ENCODE measurements around the gene ATF5. TPM values are rescaled to one million over a fixed set of nuclear protein-coding genes. Genes with fewer than 3 reads are reported as not detected.

Gene ATF5
- polyA plus RNA-seq, 5 donors: 20.8 to 38.5 (median 22.9) TPM

DNA sequence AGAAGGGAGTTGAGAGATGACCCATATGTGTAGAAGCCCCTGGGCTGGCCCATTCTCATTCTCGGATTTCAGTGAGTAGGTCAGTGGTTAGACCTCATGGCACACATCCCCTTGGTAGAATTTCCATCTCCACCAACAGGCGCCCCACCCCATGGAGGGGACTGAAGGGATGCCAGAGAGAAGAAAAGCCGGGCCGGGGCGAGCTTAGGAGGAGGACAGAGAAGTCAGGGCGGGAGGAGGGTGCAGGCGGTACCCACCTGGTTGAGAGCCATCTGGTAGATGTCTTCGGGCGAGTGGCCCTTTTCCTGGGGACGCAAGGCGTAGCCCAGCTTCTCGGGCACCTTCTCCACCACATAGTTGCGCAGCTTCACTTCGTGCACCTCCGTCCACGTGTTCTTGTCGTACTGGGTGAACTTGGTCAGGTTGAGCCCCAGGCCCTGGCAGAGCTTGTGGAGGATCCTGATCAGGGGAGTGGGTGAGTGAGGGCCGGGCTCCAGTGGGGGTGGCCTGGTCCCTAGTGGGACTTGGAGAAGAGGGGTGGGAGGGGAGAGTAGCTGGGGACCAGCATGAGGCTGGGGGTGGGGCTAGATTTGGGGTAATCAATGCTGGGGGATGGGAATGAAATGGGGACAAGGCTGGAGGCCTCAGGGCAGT is 34.9 kb upstream of the ATF5 start:
- DNase-seq: no peak

DNA sequence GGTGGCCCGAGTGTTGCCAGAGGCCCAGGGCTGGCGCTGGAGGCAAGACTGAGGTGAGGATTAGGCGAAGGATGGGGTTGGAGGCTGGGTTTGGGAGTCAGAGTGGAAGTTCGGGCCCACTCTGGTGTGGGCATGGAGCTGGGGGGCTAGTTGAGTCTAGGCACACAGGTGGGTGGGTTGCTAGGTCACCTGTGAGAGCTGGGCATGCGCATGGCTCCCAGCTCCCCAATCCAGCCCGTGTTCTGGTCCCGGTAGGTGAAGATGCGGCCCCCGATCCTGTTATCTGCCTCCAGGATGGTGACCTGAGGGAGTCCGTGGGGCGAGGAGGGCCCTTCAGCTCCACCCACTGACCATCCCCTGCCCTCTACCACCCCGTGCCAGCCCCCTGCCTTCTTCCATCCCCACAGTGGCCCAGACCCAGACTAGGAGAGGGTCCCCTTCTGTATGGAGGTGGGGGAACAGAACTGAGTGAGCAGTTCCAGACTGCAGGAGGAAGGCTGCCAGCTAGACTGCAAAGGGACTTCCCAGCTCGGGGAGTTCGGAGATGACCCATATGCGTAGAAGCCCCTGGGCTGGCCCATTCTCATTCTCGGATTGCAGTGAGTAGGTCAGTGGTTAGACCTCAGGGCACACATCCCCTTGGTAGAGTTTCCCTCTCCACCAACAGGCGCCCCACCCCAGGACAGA is 34.0 kb upstream of the ATF5 start:
- DNase-seq: no peak

DNA sequence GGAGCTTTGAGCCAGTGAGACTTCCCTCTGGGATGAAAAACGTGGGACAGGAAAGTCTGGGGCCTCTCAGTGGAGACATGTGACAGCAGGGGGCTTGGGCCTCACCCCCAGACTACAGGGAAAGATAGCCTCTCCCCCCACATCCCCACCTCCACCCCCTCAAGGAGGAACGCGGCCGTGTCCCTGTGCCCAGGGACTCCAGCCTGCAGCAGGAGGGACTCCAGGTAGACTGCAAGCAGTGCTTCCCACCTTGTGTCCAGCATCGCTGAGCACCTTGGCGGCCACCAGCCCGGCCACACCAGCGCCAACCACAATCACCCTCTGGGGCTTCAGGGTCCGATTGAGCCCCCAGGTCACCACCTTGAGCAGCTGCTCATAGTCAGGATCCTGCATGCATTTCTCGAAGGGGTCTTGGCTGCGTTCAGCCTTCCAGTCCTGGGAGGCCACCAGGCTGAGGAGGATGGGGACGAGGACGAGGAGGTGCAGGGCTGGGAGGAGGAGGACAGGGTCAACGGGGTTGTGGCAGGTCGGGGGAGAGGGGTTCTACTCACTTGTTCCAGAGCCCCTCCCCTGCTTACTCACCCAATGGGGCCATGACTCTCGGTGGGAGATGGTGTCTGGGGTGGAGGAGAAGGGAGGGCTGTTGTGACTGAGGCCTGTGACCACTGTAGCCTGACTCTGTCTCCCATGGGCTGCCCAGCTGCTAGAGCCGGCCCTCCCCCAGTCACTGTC is 33.3 kb upstream of the ATF5 start:
- DNase-seq: no peak

GRCh38 chr19:49896863-49897621 is 32.0 kb upstream of the ATF5 start, which contains the start of gene IL4I1:
Gene IL4I1 (minus strand): TSS chr19:49896887. CDS start chr19:49896160, 727 bp downstream.
- no peak for DNase-seq

DNA sequence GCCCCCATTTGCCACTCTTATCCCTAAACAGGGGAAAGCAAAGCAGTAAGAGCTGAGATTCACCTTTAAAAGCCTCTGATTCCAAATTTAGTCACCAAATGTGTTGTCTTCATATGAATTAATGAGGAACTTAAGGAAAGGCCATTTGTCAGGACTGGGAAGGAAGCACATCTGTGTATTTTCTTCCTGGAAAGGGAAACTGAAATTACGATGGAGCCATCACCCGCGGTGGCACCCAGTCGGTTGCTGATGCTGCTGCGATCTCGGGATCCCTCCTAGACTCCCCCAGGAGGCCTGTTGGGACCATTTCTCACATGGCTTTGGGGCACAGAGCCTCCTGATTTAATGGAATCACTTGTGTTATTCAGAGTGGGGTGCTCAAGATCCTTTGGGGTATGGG is 24.9 kb upstream of the ATF5 start:
- DNase-seq: no peak

DNA sequence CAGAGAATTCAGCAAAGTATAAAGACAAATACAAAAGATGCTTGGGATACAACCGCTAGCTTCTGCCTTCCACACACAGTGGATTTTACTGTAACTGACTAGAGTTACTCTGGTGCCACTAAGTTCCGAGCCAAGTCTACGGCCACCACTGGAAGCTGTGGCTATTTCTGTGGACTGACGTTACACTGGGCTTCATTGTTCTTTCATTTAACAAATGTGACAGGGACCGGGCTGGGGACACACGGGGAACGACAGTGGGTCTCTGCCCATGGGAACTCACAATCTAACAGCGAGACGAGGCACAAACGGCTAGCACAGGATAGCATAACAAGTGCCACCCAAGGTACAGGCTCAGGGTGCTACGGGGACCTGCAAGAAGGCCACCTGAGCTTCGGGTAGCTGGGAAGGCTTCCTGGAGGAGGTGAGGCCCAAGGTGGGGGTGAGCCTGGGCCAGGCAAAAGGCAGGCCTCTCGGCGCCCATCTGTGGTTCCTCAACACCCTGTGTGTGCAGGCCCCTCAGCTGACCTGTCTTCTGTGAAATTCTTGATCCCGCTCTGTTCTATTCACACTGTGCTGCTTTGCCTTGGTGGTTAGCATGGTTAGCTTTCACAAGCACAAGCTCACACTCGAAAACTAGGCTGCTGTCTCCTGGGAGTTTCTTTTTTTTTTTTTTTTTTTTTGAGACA is 22.0 kb upstream of the ATF5 start:
- no peak for DNase-seq

DNA sequence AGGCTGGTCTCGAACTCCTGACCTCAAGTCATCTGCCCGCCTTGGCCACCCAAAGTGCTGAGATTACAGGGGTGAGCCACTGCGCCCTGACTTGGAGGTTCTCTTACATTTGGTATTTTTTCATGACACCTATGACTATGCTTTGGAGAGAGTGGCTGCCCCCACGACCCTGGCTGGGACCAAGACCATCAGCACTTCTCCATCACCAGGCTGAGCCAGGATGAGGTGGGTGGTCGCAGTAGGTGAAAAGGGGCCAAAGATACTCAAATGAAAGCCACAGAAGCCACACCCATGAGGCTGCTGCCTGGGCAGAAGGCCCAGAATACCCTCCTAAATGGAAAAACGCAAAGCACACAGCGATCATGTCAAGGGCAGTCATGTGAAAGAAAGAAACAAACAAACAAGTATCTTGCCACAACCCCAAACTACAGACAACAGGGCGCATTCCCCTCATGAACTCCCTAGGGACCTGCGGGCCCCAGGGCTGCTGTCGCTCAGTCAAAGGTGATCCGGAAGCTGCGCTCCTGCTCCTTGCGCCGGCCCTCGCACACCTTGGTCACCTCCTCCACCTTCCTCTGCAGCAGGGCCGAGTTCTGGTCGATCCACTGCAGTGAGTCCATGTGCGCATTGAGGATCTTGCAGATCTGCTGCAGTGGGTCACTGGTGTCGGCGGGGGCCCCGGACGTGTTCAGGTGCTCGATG is 21.1 kb upstream of the ATF5 start:
- DNase-seq: no peak

GRCh38 chr19:49908480-49909420 is 20.3 kb upstream of the ATF5 start:
- DNase-seq: no peak

DNA sequence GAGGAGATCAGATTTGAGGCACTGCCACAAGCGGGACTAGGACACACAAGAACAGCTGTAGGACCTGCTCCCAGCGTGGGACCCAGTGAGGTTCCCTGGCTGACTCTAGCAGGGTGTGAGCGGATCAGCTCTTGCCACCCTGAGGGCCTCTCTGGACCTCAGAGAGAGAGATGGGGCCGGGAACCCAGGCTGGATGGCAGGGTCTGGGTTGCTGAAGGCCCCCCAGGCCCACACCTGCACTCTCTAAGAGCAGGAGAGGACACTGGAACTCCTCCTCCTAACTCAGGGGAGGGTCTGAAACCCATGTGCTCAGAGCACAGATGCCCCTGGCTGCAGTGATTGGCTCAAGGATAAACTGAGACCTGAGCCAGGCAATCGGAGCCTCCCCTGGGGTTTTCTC is 18.8 kb upstream of the ATF5 start:
- no peak for DNase-seq

DNA sequence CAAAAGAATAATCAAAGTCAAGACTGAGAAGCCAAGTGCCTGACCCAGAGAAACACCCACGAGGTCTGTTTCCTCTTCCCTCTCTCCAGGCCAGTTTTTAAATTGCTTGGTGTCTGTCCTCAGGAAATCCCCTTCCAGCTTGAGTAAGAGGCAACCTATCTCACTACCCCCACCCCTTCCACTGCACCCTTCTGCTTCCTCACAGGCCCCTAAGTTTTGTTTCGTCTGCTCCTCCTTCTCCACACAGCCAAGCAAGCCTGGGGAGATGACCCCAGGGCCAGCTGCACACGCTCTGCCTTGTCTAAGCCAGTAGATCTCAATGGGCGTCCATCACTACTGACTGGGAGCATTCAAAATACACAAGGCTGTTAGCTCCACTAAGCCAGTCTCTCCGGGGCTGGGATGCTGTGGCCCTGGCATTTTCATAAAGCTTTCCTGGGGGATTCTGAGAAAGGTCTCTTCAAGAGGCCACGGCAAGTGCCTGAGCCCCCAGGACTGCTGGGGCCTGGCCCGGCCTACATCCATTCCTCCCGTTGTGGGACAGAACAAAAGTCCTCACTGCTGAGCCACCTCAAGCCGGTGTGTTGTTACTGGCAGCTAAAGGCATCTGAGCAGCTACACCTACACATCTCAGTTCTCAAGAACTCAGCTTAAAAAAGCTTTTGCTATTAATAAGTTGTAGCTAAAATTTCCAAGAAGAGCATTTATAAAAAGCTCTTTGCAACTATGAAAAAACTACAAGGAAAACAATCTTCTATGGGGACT is 17.4 kb upstream of the ATF5 start:
- no peak for DNase-seq

GRCh38 chr19:49912965-49913685 is 15.9 kb upstream of the ATF5 start:
- no peak for DNase-seq

DNA sequence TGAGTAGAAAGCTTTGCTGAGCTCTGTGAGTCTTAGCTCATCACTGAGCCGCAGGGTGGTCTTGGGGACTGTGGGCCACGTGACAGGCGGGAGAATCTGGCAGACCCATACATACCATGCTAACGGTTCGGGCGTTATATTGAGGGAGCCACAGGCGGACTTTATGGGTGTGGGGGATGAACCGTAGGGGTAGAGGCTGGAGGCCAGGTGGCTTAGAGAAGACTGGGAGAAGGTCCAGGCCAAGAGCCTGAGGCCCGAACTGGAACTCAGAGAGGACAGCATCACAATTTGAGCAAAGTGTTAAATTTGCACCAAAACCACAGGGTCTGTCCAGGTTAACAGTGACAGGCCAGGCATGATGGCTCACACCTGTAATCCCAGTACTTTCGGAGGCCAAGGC is 15.3 kb upstream of the ATF5 start:
- DNase-seq: no peak

DNA sequence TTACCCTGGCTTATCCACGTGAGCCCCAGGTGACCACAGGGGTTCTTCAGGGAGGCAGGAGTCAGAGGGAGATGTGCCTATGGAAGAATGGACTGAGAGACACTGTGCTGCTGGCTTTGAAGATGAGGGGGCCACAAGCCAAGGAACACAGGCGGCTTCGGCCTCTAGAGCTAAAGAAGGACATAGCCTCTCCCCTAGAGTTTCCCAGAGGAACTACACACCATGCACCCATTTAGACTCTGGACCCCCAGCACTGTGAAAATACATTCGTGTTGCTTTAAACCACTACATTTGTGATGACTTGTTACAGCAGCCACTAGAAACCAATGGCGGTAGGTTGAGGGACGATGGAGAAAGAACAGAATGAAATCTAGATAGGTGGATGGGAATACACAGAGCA is 13.7 kb upstream of the ATF5 start:
- no peak for DNase-seq

DNA sequence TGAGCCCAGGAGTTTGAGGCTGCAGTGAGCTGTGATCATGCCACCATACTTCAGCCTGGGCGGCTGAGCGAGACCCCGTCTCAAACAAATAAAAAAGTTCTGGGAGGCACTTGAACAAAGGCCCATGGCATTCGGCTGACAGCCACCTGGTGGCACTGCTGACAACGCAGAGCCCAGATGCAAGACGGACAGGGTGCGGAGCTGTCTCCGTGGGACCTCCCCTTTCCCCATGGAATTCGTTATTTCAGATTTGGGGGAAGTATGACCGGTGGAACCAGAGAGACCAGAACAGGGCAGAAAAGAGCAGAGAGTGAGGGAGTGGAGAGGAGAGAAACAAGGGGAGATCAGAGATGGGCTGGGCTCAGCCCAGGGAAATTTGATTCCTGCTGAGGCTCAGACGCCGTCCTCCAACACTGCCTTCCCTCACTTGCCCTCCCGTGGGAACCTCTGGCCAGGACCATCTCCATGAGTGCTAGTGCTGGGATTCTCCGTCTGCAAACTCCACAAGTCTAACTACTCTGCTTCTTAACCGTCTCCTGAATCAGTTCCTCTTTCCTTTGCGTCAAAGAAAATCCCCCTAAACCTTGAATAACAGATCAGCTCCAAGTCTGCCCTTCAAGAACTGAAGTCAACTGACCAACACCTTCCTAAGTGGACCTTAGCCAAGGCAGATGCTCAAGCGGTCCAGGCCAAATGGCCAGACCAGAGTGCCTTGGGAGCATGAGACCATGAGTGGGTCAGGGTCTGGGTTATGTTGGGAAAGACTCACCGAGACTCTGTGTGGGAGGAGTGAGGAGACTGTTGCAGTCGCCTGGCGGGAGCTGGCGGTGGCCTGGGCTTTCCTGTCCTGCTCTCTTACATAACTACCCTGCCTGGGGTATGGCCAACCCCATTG is 11.9 kb upstream of the ATF5 start:
- no peak for DNase-seq

DNA sequence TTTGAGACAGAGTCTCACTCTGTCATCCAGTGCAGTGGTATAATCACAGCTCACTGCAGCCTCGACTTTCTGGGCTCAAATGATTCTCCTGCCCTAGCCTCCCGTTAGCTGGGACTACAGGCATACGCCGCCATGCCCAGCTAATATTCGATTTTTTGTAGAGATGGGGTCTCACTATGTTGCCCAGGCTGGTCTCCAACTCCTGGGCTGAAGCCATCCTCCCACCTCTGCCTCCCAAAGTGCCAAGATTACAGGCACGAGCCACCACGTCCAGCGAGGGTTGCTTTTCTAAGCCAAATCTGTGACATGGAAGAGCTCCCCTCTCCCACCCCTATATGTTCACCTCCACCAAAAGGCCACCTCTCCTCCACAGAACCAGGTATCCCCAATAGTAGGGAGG is 10.9 kb upstream of the ATF5 start:
- no peak for DNase-seq

DNA sequence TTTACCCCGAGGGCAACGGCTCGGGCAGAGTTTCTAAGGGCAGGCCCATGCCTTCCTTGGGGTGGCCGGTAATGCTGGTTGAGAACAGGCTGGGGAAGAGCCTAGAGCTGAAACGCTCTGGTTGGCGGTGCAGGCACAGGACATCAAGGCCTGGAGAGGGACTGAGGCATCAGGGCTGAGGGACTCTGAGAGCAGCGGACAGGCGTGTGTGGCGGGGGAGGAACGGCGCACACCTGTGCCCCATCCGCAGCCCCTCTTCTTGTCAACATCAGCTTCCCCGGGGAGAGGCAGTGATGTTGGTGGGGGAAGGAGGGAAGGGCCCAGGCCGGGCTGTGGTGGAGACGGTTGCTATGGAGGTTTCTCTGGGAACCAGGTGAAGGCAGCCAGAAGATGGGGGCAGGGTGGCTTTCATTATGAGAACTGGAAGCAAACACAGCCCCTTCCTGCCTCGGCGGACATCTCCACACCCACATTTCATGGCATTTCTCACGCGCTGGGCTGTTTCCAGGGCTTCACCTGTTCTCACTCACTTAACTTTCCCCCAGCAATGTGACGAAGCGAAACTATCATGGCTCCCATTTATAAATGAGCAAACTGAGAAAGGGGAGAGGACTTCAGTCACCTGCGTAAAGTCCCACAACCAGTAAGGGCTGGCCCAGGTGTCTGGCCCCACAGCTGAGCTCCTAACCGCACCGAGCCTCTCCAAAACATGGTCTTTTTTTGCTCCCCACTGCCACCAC is 8.2 kb upstream of the ATF5 start:
- DNase-seq: no peak
